IMR-90 (cell line): ENCODE data around the gene PLRG1. TPM values are rescaled to one million over a fixed set of nuclear protein-coding genes. Genes with fewer than 3 reads are reported as not detected.

Experiments used
- ATAC-seq: fragments of 200-7000 bp; cut with Tn5 transposase; 2 replicates; pipeline ENCODE4 v1.9.1; 2020; ENCODE audit warnings: low read depth, mild to moderate bottlenecking, moderate library complexity
- BruUV-seq: library from RNA; stranded (reverse); fragments of 400-500 nt; replicated peaks from 2 replicates; lab custom pipeline; 2021; lab: Mats Ljungman, UMichigan
- CTCF ChIA-PET: fragments of 300-600 bp; formaldehyde crosslinking; extraction: SDS; loops from one replicate; lab custom pipeline; 2021; ENCODE audit warnings: antibody characterized with exemption; lab: Yijun Ruan, JAX
- POLR2A ChIA-PET: fragments of 300-600 bp; sonication (Branson Sonifier 250); formaldehyde crosslinking; loops from one replicate; lab custom pipeline; 2022; ENCODE audit warnings: antibody characterized with exemption; ENCODE audit not compliant: unreplicated experiment; lab: Charles Lee
- DNase-seq: peaks from one replicate; pipeline ENCODE4 v3.0.0; 2013
- H2AFZ ChIP-seq: replicated peaks from 2 replicates; pipeline ENCODE3; 2013; ENCODE audit warnings: low read length, mild to moderate bottlenecking; ENCODE audit not compliant: poor library complexity
- H2AK5ac ChIP-seq: 2 replicates; pipeline ENCODE4 v1.6.1; 2013; ENCODE audit warnings: low read depth, low read length, inconsistent platforms
- H2AK9ac ChIP-seq: replicated peaks from 2 replicates; pipeline ENCODE3; 2013; ENCODE audit warnings: mild to moderate bottlenecking, low read depth, low read length, moderate library complexity; ENCODE audit not compliant: poor library complexity
- H2BK120ac ChIP-seq: 2 replicates; pipeline ENCODE4 v1.6.1; 2013; ENCODE audit warnings: low read depth, low read length, inconsistent platforms
- H2BK15ac ChIP-seq: 3 replicates; pipeline ENCODE4 v1.6.1; 2013; ENCODE audit warnings: low read depth, low read length, inconsistent platforms
- H2BK20ac ChIP-seq: 2 replicates; pipeline ENCODE4 v1.6.1; 2013; ENCODE audit warnings: low read depth, mild to moderate bottlenecking, inconsistent platforms, low read length, moderate library complexity
- H2BK5ac ChIP-seq: 2 replicates; pipeline ENCODE4 v1.6.1; 2013; ENCODE audit warnings: mild to moderate bottlenecking, low read depth, low read length, inconsistent platforms; ENCODE audit not compliant: poor library complexity, severe bottlenecking
- H3K14ac ChIP-seq: replicated peaks from 2 replicates; pipeline ENCODE4 v1.6.1; 2013; ENCODE audit warnings: low read depth, low read length, inconsistent platforms
- H3K18ac ChIP-seq: 2 replicates; pipeline ENCODE4 v1.6.1; 2013; ENCODE audit warnings: low read depth, low read length, control low read depth
- H3K23ac ChIP-seq: 2 replicates; pipeline ENCODE4 v1.6.1; 2013; ENCODE audit warnings: low read depth, low read length, inconsistent platforms
- H3K27ac ChIP-seq: 2 replicates; pipeline ENCODE4 v1.5.1; 2013; ENCODE audit warnings: mild to moderate bottlenecking, control low read depth, low read length; ENCODE audit not compliant: insufficient read depth
- H3K27me3 ChIP-seq: 2 replicates; pipeline ENCODE4 v1.6.1; 2013; ENCODE audit warnings: low read length; ENCODE audit not compliant: control insufficient read depth, insufficient read depth
- H3K36me3 ChIP-seq: 2 replicates; pipeline ENCODE4 v1.6.1; 2013; ENCODE audit warnings: low read length, mixed read lengths; ENCODE audit not compliant: control insufficient read depth, insufficient read depth
- H3K4ac ChIP-seq: 2 replicates; pipeline ENCODE4 v1.6.1; 2013; ENCODE audit warnings: low read depth, low read length, inconsistent platforms
- H3K4me1 ChIP-seq: 2 replicates; pipeline ENCODE4 v1.6.1; 2013; ENCODE audit warnings: low read length, mixed read lengths; ENCODE audit not compliant: control insufficient read depth, insufficient read depth
- H3K4me2 ChIP-seq: 2 replicates; pipeline ENCODE4 v1.6.1; 2013; ENCODE audit warnings: low read depth, mild to moderate bottlenecking, control low read depth, low read length, moderate library complexity
- H3K4me3 ChIP-seq: 2 replicates; pipeline ENCODE4 v1.5.1; 2013; ENCODE audit warnings: low read depth, mild to moderate bottlenecking, control low read depth, low read length, moderate library complexity; ENCODE audit not compliant: insufficient read depth
- H3K56ac ChIP-seq: 2 replicates; pipeline ENCODE4 v1.6.1; 2013; ENCODE audit warnings: low read length, inconsistent platforms; ENCODE audit not compliant: insufficient read depth; ENCODE audit errors: extremely low read depth
- H3K79me1 ChIP-seq, 2 experiments: 2 replicates each; pipeline ENCODE4 v1.6.1; 2013; ENCODE audit warnings: low read length in 2 of 2, inconsistent platforms in 1 of 2, low read depth in 1 of 2
- H3K9ac ChIP-seq: 2 replicates; pipeline ENCODE4 v1.6.1; 2013; ENCODE audit warnings: low read depth, low read length, control low read depth
- H3K9me1 ChIP-seq: 2 replicates; pipeline ENCODE4 v1.6.1; 2013; ENCODE audit warnings: low read length, inconsistent platforms; ENCODE audit not compliant: insufficient read depth
- H3K9me3 ChIP-seq: 2 replicates; pipeline ENCODE4 v1.6.1; 2013; ENCODE audit warnings: low read length; ENCODE audit not compliant: control insufficient read depth, insufficient read depth
- H4K20me1 ChIP-seq: 2 replicates; pipeline ENCODE4 v1.6.1; 2013; ENCODE audit warnings: low read length, inconsistent platforms; ENCODE audit not compliant: insufficient read depth
- H4K5ac ChIP-seq: 2 replicates; pipeline ENCODE4 v1.6.1; 2013; ENCODE audit warnings: mild to moderate bottlenecking, low read depth, low read length, control low read depth
- H4K8ac ChIP-seq, 2 experiments: 2 replicates each; pipeline ENCODE4 v1.6.1; 2013; ENCODE audit warnings: low read depth in 2 of 2, low read length in 2 of 2, control low read depth in 1 of 2, inconsistent platforms in 1 of 2
- H4K91ac ChIP-seq: 2 replicates; pipeline ENCODE4 v1.6.1; 2013; ENCODE audit warnings: low read depth, low read length, inconsistent platforms; ENCODE audit not compliant: insufficient read depth
- ELK1 ChIP-seq: fragments of 150-350 bp; IDR thresholded peaks from 2 replicates; pipeline ENCODE4 v1.6.1; 2016; ENCODE audit warnings: low read depth, mild to moderate bottlenecking, low read length, moderate library complexity, borderline replicate concordance
- MAFK ChIP-seq: IDR thresholded peaks from 2 replicates; pipeline ENCODE4 v1.6.1; 2012; ENCODE audit warnings: low read depth, low read length, improper control_type of control experiment
- MXI1 ChIP-seq: IDR thresholded peaks from 2 replicates; pipeline ENCODE4 v1.6.1; 2012; ENCODE audit warnings: low read depth, mild to moderate bottlenecking, low read length, moderate library complexity, borderline replicate concordance
- NFE2L2 ChIP-seq: fragments of 150-350 bp; IDR thresholded peaks from 2 replicates; pipeline ENCODE4 v1.6.1; 2016; ENCODE audit warnings: low read depth, mild to moderate bottlenecking, low read length
- RCOR1 ChIP-seq: IDR thresholded peaks from 2 replicates; pipeline ENCODE4 v1.6.1; 2012; ENCODE audit warnings: mild to moderate bottlenecking, low read length, improper control_type of control experiment; ENCODE audit not compliant: insufficient replicate concordance
- RFX5 ChIP-seq: IDR thresholded peaks from 2 replicates; pipeline ENCODE4 v1.8.0; 2012; ENCODE audit warnings: low read depth, mild to moderate bottlenecking, low read length, moderate library complexity
- SMC3 ChIP-seq: fragments of 150-350 bp; IDR thresholded peaks from 2 replicates; pipeline ENCODE4 v1.6.1; 2016; ENCODE audit warnings: low read depth, mild to moderate bottlenecking, antibody characterized with exemption, low read length, moderate library complexity
- WGBS, 2 experiments: methylation state at CpG; one replicate each; pipeline versions ENCODE4 v1.1.5 to v1.1.7; 2013; ENCODE audit warnings: missing lambda C conversion rate in 2 of 2; ENCODE audit not compliant: insufficient read length in 1 of 2; ENCODE audit errors: extremely low coverage in 2 of 2; 5-methylcytosine and 5-hydroxymethylcytosine counted together
- dilution Hi-C: fragments of 300-500 bp; cut with HindIII; formaldehyde crosslinking; loops from one replicate; pipeline ENCODE4 v1.14.3; 2018; ENCODE audit warnings: low sequenced_read_pairs; ENCODE audit not compliant: unreplicated experiment
- in situ Hi-C: fragments of 300-500 bp; cut with MboI; formaldehyde crosslinking; loops from 3 replicates; pipeline ENCODE4 v1.14.3; 2019; ENCODE audit warnings: low sequenced_read_pairs, inconsistent platforms, mixed read lengths
- intact Hi-C: fragments of 100-400 bp; cut with micrococcal nuclease; formaldehyde crosslinking; loops from 2 replicates; pipeline ENCODE4 v1.10.0; 2022
- polyA plus RNA-seq, 3 experiments: library from polyadenylated mRNA; depleted of rRNA; stranded (reverse); fragments of >200 nt; gene quantifications; 2 replicates each; pipeline ENCODE4 v1.2.3, GENCODE V29; 2012; ENCODE audit warnings: low replicate concordance in 1 of 3
- total RNA-seq: library from RNA; depleted of rRNA; stranded (reverse); fragments of >200 nt; gene quantifications from 2 replicates; pipeline ENCODE4 v1.2.3, GENCODE V29; 2012
- TF ChIP-seq, protein P1 (sequence below): conservative IDR thresholded peaks from 2 replicates; pipeline ENCODE4 v1.5.1; 2012; ENCODE audit warnings: mild to moderate bottlenecking, low read depth, low read length, improper control_type of control experiment
- TF ChIP-seq, protein P2 (sequence below): fragments of 150-350 bp; IDR thresholded peaks from 2 replicates; pipeline ENCODE4 v1.6.1; 2017; ENCODE audit warnings: mild to moderate bottlenecking, antibody characterized with exemption, low read length, low read depth

PLRG1 gene
- total and polyA plus RNA-seq, 2 of the 4 experiments (the other 2 are of a cell fraction): 76.1 to 200 TPM

DNA sequence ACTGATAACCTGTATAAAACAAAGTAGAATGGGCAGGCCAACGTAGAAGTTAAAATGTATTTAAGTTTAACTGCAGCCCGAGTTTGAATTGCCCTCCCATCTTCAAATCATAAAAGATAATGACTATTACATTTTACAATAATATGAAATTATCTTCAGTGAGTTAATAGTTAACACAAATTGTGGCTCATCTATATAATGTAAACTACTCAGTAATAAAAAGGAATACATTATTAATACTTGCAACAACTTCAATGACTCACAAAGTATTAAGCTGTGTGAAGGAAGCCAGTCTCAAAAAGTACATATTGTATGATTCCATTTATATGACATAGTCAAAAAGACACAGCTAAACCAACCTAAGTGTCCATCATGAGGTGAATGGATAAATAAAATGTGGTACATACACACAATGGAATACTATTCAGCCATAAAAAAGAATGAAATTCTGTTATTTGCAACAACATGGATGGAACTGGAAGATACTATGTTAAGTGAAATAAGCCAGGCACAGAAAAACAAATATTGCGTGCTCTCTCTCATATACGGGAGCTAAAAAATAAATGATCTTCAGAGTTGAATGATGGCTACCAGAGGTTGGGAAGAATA lies 7.8 kb downstream of the PLRG1 start:
- Histone ChIP-seq H3K18ac (no peak overlapping the region), H2AK5ac (no peak overlapping the region), H2AK9ac (no peak overlapping the region), H3K9ac (no peak overlapping the region), H3K4me2 (no peak overlapping the region), H4K91ac (no peak overlapping the region), H3K14ac (no peak overlapping the region), H3K27me3 (no peaks in the 10 kb centered on the region), H3K79me1 (peaks cover 0 to 4% of the 10 kb centered on the region in 2 experiments; a peak in 1 of 4 replicates), H4K20me1 (no peaks in the 10 kb centered on the region), H3K36me3 (peaks cover 26% of the 10 kb centered on the region), H3K4me3 (no peak overlapping the region), H4K8ac (no peak overlapping the region), H2BK120ac (no peak overlapping the region), H3K27ac (no peak overlapping the region), H3K4me1 (no peaks in the 10 kb centered on the region), H2BK15ac (no peak overlapping the region), H3K23ac (no peak overlapping the region), H3K56ac (no peak overlapping the region), H3K9me1 (no peaks in the 10 kb centered on the region), H2BK20ac (no peak overlapping the region), H3K4ac (no peak overlapping the region), H3K9me3 (no peaks in the 10 kb centered on the region), H4K5ac (no peak overlapping the region), H2BK5ac (no peak overlapping the region), H2AFZ (no peak overlapping the region)
- TF ChIP-seq MXI1 (no peak), ELK1 (no peak), MAFK (no peak), RCOR1 (no peak), NFE2L2 (no peak), SMC3 (no peak), RFX5 (no peak)
- TF ChIP-seq, protein P1, sequence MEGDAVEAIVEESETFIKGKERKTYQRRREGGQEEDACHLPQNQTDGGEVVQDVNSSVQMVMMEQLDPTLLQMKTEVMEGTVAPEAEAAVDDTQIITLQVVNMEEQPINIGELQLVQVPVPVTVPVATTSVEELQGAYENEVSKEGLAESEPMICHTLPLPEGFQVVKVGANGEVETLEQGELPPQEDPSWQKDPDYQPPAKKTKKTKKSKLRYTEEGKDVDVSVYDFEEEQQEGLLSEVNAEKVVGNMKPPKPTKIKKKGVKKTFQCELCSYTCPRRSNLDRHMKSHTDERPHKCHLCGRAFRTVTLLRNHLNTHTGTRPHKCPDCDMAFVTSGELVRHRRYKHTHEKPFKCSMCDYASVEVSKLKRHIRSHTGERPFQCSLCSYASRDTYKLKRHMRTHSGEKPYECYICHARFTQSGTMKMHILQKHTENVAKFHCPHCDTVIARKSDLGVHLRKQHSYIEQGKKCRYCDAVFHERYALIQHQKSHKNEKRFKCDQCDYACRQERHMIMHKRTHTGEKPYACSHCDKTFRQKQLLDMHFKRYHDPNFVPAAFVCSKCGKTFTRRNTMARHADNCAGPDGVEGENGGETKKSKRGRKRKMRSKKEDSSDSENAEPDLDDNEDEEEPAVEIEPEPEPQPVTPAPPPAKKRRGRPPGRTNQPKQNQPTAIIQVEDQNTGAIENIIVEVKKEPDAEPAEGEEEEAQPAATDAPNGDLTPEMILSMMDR: no peak
- TF ChIP-seq, protein P2, sequence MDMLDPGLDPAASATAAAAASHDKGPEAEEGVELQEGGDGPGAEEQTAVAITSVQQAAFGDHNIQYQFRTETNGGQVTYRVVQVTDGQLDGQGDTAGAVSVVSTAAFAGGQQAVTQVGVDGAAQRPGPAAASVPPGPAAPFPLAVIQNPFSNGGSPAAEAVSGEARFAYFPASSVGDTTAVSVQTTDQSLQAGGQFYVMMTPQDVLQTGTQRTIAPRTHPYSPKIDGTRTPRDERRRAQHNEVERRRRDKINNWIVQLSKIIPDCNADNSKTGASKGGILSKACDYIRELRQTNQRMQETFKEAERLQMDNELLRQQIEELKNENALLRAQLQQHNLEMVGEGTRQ: no peak
- in situ Hi-C loops (no loop called here), intact Hi-C loops (no loop called here), dilution Hi-C loops (no loop called here)
- POLR2A ChIA-PET: no interaction called here
- DNase-seq: no peak
- no TSS peak for BruUV-seq
- WGBS, 2 experiments: 100% methylated on average over 2 of the region's 4 CpGs; no CpG with 5 or more reads in 1 of the 2 experiments
- CTCF ChIA-PET: no interaction called here
- ATAC-seq: no peak
